ENCODE data around the gene PCBD2.

- TF ChIP-seq CTCF (IDR thresholded peaks at IDR 0.05; ENCODE audit: insufficient read depth, low read length, poor library complexity, severe bottlenecking) = no peak
- TF ChIP-seq EZH2phosphoT487 (conservative IDR thresholded peaks at IDR 0.05; ENCODE audit: low read length) = no peak
Observed at GRCh38 chr5:134975078-134975715, 70.3 kb downstream of the PCBD2 start.
